ENCODE results near the gene FAM241A.

FAM241A gene

GRCh38 chr4:112201915-112202505, 56.8 kb downstream of the FAM241A start:
- no peak for TF ChIP-seq TCF12 (IDR thresholded peaks at IDR 0.05; ENCODE audit: low read depth)
- no peak for TF ChIP-seq NFIC (IDR thresholded peaks at IDR 0.05)

GRCh38 chr4:112203593-112203992, 58.3 kb downstream of the FAM241A start:
- TF ChIP-seq TEAD4 (IDR thresholded peaks at IDR 0.05) (no peak), RAD21 (IDR thresholded peaks at IDR 0.05; ENCODE audit: low read depth) (no peak), ZBTB7A (IDR thresholded peaks at IDR 0.05; ENCODE audit: low read depth) (no peak), USF1 (IDR thresholded peaks at IDR 0.05) (no peak), TAF1 (IDR thresholded peaks at IDR 0.05; ENCODE audit: low read depth) (no peak), EP300 (IDR thresholded peaks at IDR 0.05; ENCODE audit: borderline replicate concordance) (no peak)

GRCh38 chr4:112206431-112206830, 61.2 kb downstream of the FAM241A start:
- TF ChIP-seq RAD21 (IDR thresholded peaks at IDR 0.05; ENCODE audit: low read depth): no peak
- no peak for TF ChIP-seq TEAD4 (IDR thresholded peaks at IDR 0.05)
- TF ChIP-seq YY1 (IDR thresholded peaks at IDR 0.05; ENCODE audit: low read depth): no peak
- no peak for TF ChIP-seq NFIC (IDR thresholded peaks at IDR 0.05)
- no peak for TF ChIP-seq EGR1 (IDR thresholded peaks at IDR 0.05)
- TF ChIP-seq FOXM1 (IDR thresholded peaks at IDR 0.05; ENCODE audit: borderline replicate concordance, low read depth): no peak
- no peak for TF ChIP-seq ZBTB7A (IDR thresholded peaks at IDR 0.05; ENCODE audit: low read depth)
- TF ChIP-seq, protein P1, sequence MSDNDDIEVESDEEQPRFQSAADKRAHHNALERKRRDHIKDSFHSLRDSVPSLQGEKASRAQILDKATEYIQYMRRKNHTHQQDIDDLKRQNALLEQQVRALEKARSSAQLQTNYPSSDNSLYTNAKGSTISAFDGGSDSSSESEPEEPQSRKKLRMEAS (IDR thresholded peaks at IDR 0.05): no peak
- no peak for TF ChIP-seq TCF12 (IDR thresholded peaks at IDR 0.05; ENCODE audit: low read depth)
- TF ChIP-seq CREB1 (IDR thresholded peaks at IDR 0.05; ENCODE audit: low read depth): no peak
- TF ChIP-seq TAF1 (IDR thresholded peaks at IDR 0.05; ENCODE audit: low read depth): no peak
- TF ChIP-seq EP300 (IDR thresholded peaks at IDR 0.05; ENCODE audit: borderline replicate concordance): no peak
- TF ChIP-seq, protein P2, sequence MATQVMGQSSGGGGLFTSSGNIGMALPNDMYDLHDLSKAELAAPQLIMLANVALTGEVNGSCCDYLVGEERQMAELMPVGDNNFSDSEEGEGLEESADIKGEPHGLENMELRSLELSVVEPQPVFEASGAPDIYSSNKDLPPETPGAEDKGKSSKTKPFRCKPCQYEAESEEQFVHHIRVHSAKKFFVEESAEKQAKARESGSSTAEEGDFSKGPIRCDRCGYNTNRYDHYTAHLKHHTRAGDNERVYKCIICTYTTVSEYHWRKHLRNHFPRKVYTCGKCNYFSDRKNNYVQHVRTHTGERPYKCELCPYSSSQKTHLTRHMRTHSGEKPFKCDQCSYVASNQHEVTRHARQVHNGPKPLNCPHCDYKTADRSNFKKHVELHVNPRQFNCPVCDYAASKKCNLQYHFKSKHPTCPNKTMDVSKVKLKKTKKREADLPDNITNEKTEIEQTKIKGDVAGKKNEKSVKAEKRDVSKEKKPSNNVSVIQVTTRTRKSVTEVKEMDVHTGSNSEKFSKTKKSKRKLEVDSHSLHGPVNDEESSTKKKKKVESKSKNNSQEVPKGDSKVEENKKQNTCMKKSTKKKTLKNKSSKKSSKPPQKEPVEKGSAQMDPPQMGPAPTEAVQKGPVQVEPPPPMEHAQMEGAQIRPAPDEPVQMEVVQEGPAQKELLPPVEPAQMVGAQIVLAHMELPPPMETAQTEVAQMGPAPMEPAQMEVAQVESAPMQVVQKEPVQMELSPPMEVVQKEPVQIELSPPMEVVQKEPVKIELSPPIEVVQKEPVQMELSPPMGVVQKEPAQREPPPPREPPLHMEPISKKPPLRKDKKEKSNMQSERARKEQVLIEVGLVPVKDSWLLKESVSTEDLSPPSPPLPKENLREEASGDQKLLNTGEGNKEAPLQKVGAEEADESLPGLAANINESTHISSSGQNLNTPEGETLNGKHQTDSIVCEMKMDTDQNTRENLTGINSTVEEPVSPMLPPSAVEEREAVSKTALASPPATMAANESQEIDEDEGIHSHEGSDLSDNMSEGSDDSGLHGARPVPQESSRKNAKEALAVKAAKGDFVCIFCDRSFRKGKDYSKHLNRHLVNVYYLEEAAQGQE (IDR thresholded peaks at IDR 0.05; ENCODE audit: low read depth): no peak
- TF ChIP-seq USF1 (IDR thresholded peaks at IDR 0.05): no peak
- no peak for TF ChIP-seq CEBPB (IDR thresholded peaks at IDR 0.05)

DNA sequence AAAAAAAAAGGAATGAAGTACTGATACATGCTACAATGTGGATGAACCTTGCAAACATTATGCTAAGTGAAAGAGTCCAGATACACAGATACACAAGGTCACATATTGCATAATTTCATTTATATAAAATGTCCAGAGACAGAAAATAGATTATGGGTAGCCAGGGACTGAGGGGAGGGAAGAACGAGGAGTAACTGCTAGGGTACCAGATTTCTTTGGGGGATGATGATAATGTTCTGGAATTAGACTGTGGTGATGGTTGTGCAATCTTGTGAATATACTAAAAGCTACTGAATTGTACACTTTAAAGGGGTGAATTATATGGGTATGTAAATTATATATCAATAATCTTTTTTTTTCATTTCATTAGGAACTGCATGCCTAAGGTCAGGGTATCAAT, 65.5 kb downstream of the FAM241A start:
- no peak for TF ChIP-seq TCF12 (IDR thresholded peaks at IDR 0.05; ENCODE audit: low read depth)
- no peak for TF ChIP-seq USF1 (IDR thresholded peaks at IDR 0.05)
- no peak for TF ChIP-seq ZBTB7A (IDR thresholded peaks at IDR 0.05; ENCODE audit: low read depth)
- no peak for TF ChIP-seq EP300 (IDR thresholded peaks at IDR 0.05; ENCODE audit: borderline replicate concordance)
- no peak for TF ChIP-seq TAF1 (IDR thresholded peaks at IDR 0.05; ENCODE audit: low read depth)
- TF ChIP-seq RAD21 (IDR thresholded peaks at IDR 0.05; ENCODE audit: low read depth): no peak
- no peak for TF ChIP-seq CREB1 (IDR thresholded peaks at IDR 0.05; ENCODE audit: low read depth)
- no peak for TF ChIP-seq EGR1 (IDR thresholded peaks at IDR 0.05)
- TF ChIP-seq, protein P1 (IDR thresholded peaks at IDR 0.05): no peak
- TF ChIP-seq CEBPB (IDR thresholded peaks at IDR 0.05): no peak
- TF ChIP-seq FOXM1 (IDR thresholded peaks at IDR 0.05; ENCODE audit: borderline replicate concordance, low read depth): no peak
- no peak for TF ChIP-seq TEAD4 (IDR thresholded peaks at IDR 0.05)
- TF ChIP-seq NFIC (IDR thresholded peaks at IDR 0.05): no peak
- TF ChIP-seq, protein P2 (IDR thresholded peaks at IDR 0.05; ENCODE audit: low read depth): no peak
- no peak for TF ChIP-seq YY1 (IDR thresholded peaks at IDR 0.05; ENCODE audit: low read depth)

- no peak for TF ChIP-seq CEBPB (IDR thresholded peaks at IDR 0.05)
Observed at GRCh38 chr4:112213091-112213490, 67.8 kb downstream of the FAM241A start.

DNA sequence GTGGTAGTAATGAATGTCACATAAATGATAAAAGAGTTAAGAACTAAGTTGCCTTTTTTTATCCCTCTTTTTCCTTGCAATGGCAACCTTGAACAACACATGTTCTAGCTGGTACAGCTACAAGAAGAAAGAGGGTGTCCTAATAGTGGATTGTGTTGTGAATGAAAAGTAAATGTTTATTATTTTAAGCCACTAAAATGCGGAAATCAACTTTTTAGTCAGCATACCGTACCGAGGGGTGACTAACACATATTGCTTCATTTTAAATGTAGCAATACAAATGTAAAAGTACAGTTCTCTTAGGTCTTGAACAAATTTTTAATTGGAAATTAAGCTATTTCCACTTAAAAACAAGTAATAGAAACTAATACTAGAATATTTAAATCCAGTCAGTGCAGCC, 68.6 kb downstream of the FAM241A start:
- TF ChIP-seq USF1 (IDR thresholded peaks at IDR 0.05): no peak
- TF ChIP-seq NFIC (IDR thresholded peaks at IDR 0.05): no peak
- no peak for TF ChIP-seq CREB1 (IDR thresholded peaks at IDR 0.05; ENCODE audit: low read depth)
- TF ChIP-seq TCF12 (IDR thresholded peaks at IDR 0.05; ENCODE audit: low read depth): no peak
- TF ChIP-seq CEBPB (IDR thresholded peaks at IDR 0.05): no peak
- no peak for TF ChIP-seq EP300 (IDR thresholded peaks at IDR 0.05; ENCODE audit: borderline replicate concordance)
- TF ChIP-seq, protein P2 (IDR thresholded peaks at IDR 0.05; ENCODE audit: low read depth): no peak
- TF ChIP-seq ZBTB7A (IDR thresholded peaks at IDR 0.05; ENCODE audit: low read depth): no peak
- TF ChIP-seq, protein P1 (IDR thresholded peaks at IDR 0.05): no peak
- TF ChIP-seq EGR1 (IDR thresholded peaks at IDR 0.05): no peak
- TF ChIP-seq TEAD4 (IDR thresholded peaks at IDR 0.05): no peak
- TF ChIP-seq RAD21 (IDR thresholded peaks at IDR 0.05; ENCODE audit: low read depth): no peak
- no peak for TF ChIP-seq FOXM1 (IDR thresholded peaks at IDR 0.05; ENCODE audit: borderline replicate concordance, low read depth)
- no peak for TF ChIP-seq TAF1 (IDR thresholded peaks at IDR 0.05; ENCODE audit: low read depth)
- TF ChIP-seq YY1 (IDR thresholded peaks at IDR 0.05; ENCODE audit: low read depth): no peak

Measured in Ishikawa (cell line).